ENCODE results near the gene PTTG1IP.

PTTG1IP gene

DNA sequence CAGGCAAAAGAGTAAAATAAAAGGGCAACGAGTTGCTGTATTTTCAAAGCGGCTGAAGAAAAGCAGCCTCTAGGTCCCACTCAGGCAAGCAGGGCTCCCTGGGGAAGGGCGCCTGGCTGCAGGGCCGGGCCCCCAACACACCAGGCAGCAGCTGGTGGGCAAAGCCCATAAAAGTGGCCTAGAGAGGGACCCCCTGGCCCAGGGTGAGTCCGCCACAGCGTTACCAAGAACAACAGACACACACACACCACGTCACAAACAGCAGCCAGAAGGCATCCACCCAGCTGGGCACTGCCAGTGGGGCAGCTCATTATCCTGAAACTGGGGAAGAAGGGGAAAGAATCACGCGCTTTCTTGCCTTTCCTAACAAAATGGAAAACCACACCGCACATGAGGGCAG, 60.3 kb downstream of the PTTG1IP start:
- TF ChIP-seq, protein P1, sequence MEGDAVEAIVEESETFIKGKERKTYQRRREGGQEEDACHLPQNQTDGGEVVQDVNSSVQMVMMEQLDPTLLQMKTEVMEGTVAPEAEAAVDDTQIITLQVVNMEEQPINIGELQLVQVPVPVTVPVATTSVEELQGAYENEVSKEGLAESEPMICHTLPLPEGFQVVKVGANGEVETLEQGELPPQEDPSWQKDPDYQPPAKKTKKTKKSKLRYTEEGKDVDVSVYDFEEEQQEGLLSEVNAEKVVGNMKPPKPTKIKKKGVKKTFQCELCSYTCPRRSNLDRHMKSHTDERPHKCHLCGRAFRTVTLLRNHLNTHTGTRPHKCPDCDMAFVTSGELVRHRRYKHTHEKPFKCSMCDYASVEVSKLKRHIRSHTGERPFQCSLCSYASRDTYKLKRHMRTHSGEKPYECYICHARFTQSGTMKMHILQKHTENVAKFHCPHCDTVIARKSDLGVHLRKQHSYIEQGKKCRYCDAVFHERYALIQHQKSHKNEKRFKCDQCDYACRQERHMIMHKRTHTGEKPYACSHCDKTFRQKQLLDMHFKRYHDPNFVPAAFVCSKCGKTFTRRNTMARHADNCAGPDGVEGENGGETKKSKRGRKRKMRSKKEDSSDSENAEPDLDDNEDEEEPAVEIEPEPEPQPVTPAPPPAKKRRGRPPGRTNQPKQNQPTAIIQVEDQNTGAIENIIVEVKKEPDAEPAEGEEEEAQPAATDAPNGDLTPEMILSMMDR (conservative IDR thresholded peaks at IDR 0.05; ENCODE audit: low read depth, low read length): no peak
- H3K4me3 ChIP-seq (ENCODE audit: low read depth, low read length): no peak overlapping the region
- DNase-seq (ENCODE audit: low read depth): no peak

DNA sequence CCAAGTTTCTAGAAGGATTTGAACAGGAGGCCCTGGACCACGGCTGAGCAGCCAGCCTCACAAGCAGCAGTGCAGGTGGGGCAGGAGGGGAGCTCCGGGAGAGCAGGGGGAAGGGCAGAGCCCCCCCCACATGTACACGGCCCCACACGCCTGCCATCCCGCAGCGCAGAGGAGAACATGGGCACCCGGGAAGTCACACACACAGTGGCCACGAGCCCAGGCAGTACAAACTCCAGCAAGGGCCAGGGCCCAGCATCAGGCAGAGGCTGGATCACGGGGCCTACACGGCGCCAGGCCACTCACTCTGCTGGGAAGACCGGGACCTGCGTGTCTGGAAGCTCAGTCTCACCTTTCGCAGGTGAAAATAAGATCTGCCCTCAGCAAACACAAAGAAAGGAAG, 60.9 kb downstream of the PTTG1IP start:
- TF ChIP-seq, protein P1 (conservative IDR thresholded peaks at IDR 0.05; ENCODE audit: low read depth, low read length): no peak
- no peak for DNase-seq (ENCODE audit: low read depth)
- no peak overlapping the region for H3K4me3 ChIP-seq (ENCODE audit: low read depth, low read length)

DNA sequence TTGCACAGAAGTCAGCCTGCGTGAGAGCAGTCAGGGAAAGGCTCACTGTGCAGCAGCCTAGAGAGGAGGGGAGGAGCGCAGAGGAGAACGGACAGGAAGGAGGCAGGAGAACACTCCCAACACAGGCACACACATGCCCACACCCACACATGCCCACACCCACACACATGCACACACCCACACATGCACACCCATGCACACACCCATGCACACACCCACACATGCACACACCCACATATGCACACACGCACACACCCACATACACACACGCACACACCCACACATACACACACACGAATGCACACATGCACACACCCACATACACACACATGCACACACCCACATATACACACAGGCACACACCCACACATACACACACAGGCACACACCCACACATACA, 62.7 kb downstream of the PTTG1IP start:
- DNase-seq (ENCODE audit: low read depth): no peak
- TF ChIP-seq, protein P1 (conservative IDR thresholded peaks at IDR 0.05; ENCODE audit: low read depth, low read length): no peak
- no peak overlapping the region for H3K4me3 ChIP-seq (ENCODE audit: low read depth, low read length)

DNA sequence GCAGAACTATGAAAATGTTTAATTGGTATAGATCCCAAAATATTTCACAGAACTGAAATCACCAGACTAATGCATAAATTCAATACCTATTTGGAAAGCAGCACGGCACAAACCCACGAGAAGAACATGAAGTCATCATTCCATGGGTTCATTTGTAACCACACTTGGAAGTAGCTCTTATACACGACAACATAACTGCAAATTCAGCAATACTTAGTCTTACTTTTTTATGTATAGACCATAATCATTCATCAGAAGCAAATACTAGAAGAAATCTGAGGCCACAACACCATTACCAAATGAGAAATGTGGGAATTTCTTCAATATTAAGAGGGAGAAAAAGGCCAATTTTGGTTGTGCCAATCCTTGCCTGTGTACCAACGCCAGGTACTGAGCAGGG, 67.6 kb downstream of the PTTG1IP start:
- H3K4me3 ChIP-seq (ENCODE audit: low read depth, low read length): no peak overlapping the region

DNA sequence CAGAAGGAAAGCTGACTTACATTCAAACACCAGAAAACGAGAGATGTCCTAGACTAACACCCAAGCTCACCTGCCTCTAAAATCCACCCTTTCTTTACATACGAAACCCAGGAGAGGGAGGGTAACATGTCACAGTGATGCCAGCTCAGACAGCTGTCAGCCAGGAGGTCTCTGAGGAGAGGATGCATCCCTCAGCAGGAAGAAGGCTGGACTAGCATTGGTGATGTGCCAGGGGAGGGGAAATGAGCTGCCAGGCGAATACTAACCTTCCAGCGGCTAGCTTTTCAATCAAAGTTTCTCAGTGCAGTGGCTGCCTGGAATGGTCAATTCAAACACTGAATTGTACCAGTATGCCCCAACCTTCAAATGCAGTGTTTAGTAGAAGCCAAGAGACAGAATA, 68.3 kb downstream of the PTTG1IP start:
- TF ChIP-seq, protein P1 (conservative IDR thresholded peaks at IDR 0.05; ENCODE audit: low read depth, low read length): no peak
- no peak for DNase-seq (ENCODE audit: low read depth)
- H3K4me3 ChIP-seq (ENCODE audit: low read depth, low read length): no peak overlapping the region

More for the DNA sequence above, 67.6 kb downstream of the PTTG1IP start:
- TF ChIP-seq, protein P1 (conservative IDR thresholded peaks at IDR 0.05; ENCODE audit: low read depth, low read length): no peak
- no peak for DNase-seq (ENCODE audit: low read depth)

DNA sequence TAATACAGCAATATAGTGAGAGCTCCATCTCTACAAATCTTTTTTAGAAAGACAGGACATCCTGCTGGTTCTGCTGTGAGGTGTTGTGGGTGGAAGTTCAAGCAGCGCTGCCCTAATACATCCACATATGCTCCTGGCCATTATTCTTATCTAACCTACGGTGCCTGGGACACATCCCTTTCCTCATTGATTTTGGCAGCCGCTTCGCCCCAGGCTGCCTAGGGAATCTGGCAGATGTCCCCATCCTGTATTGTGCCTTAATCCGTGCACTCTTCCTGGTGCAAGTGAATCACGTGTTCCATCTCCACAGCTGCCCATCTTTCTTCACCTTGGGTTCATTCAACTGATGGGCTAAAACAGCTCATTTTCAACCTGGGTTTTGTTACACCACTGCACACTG, 68.7 kb downstream of the PTTG1IP start:
- TF ChIP-seq, protein P1 (conservative IDR thresholded peaks at IDR 0.05; ENCODE audit: low read depth, low read length): no peak
- no peak for DNase-seq (ENCODE audit: low read depth)

DNA sequence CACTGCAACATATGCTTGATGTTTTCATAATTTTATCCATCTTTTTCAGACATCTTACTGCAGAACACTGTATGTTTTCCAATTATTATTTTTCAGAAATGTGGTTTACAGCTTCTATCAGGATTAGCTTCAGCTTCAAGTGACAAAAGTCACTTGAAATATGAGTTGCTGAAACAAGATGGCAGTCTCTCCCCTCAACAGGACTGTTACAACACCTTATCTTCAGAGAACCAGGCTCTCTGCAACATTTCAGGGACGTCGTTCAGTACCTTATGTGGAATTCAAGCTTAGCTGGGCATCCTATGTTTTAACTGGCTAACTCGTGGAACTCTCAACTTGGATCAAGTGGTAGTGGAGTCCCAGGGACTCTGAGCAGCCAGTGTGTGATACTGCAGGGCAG, 69.8 kb downstream of the PTTG1IP start:
- no peak for DNase-seq (ENCODE audit: low read depth)
- H3K4me3 ChIP-seq (ENCODE audit: low read depth, low read length): no peak overlapping the region
- TF ChIP-seq, protein P1 (conservative IDR thresholded peaks at IDR 0.05; ENCODE audit: low read depth, low read length): no peak

More for the DNA sequence above, 68.7 kb downstream of the PTTG1IP start:
- no peak overlapping the region for H3K4me3 ChIP-seq (ENCODE audit: low read depth, low read length)

All from choroid plexus epithelial cell (primary cell).